MM.1S (cell line): ENCODE results near the gene RPL12.

Experiments used
- DNase-seq: peaks from one replicate; pipeline ENCODE4 v3.0.0-alpha.2; 2015
- H2AFZ ChIP-seq: fragments of 300-600 bp; sonication (generic); 2 replicates; pipeline ENCODE4 v1.6.0; 2016; ENCODE audit warnings: antibody characterized with exemption, low read length
- H3F3A ChIP-seq: fragments of 300-600 bp; sonication (generic); 2 replicates; pipeline ENCODE4 v1.6.1; 2016; ENCODE audit warnings: mild to moderate bottlenecking, antibody characterized with exemption, low read length, moderate library complexity, mixed read lengths; ENCODE audit not compliant: insufficient read depth
- H3K27ac ChIP-seq: fragments of 300-600 bp; sonication (generic); 2 replicates; pipeline ENCODE4 v1.5.1; 2016; ENCODE audit warnings: mild to moderate bottlenecking, low read length
- H3K27me3 ChIP-seq: fragments of 300-600 bp; sonication (generic); replicated peaks from 2 replicates; pipeline ENCODE4 v1.6.0; 2016; ENCODE audit warnings: low read length; ENCODE audit not compliant: insufficient read depth
- H3K36me3 ChIP-seq: fragments of 300-600 bp; sonication (generic); replicated peaks from 2 replicates; pipeline ENCODE4 v1.6.1; 2016; ENCODE audit warnings: mild to moderate bottlenecking, low read length, mixed read lengths; ENCODE audit not compliant: insufficient read depth
- H3K4me1 ChIP-seq: fragments of 300-600 bp; sonication (generic); 2 replicates; pipeline ENCODE4 v1.6.1; 2016; ENCODE audit warnings: low read length, mixed read lengths
- H3K4me2 ChIP-seq: fragments of 300-600 bp; sonication (generic); 2 replicates; pipeline ENCODE4 v1.6.0; 2016; ENCODE audit warnings: low read depth, low read length
- H3K4me3 ChIP-seq: fragments of 300-600 bp; sonication (generic); 2 replicates; pipeline ENCODE4 v1.5.1; 2016; ENCODE audit warnings: low read length, mixed read lengths
- H3K79me2 ChIP-seq: fragments of 300-600 bp; sonication (generic); 2 replicates; pipeline ENCODE4 v1.6.1; 2016; ENCODE audit warnings: mixed run types, low read length, mixed read lengths
- H3K9ac ChIP-seq: fragments of 300-600 bp; sonication (generic); 2 replicates; pipeline ENCODE4 v1.6.1; 2016; ENCODE audit warnings: low read length, mixed read lengths
- H3K9me2 ChIP-seq: fragments of 300-600 bp; sonication (generic); replicated peaks from 2 replicates; pipeline ENCODE4 v1.6.1; 2016; ENCODE audit warnings: mild to moderate bottlenecking, low read length, mixed read lengths; ENCODE audit not compliant: insufficient read depth
- H3K9me3 ChIP-seq: fragments of 300-600 bp; sonication (generic); replicated peaks from 2 replicates; pipeline ENCODE4 v1.6.1; 2016; ENCODE audit warnings: mild to moderate bottlenecking, low read length, mixed read lengths; ENCODE audit not compliant: insufficient read depth
- H4K20me1 ChIP-seq: fragments of 300-600 bp; sonication (generic); 2 replicates; pipeline ENCODE4 v1.6.1; 2016; ENCODE audit warnings: mild to moderate bottlenecking, low read length, moderate library complexity, mixed read lengths; ENCODE audit not compliant: insufficient read depth
- CTCF ChIP-seq: fragments of 300-600 bp; sonication (generic); IDR thresholded peaks from 2 replicates; pipeline ENCODE4 v1.5.1; 2016; ENCODE audit warnings: antibody characterized with exemption, low read length, mixed read lengths
- EZH2 ChIP-seq: fragments of 300-600 bp; sonication (generic); optimal IDR thresholded peaks from 2 replicates; pipeline ENCODE3; 2017; ENCODE audit warnings: low read depth, mild to moderate bottlenecking, antibody characterized with exemption, low read length, mixed read lengths
- EZH2phosphoT487 ChIP-seq: fragments of 300-600 bp; sonication (generic); IDR thresholded peaks from 2 replicates; pipeline ENCODE4 v1.6.1; 2018; ENCODE audit warnings: antibody characterized with exemption, low read length

RPL12 gene

GRCh38 chr9:127423476-127423933, 27.7 kb downstream of the RPL12 start:
- H3K27ac ChIP-seq: peak overlapping the region; percentile 48; the same call in 1 of the 2 replicates
- DNase-seq: no peak
- no peaks in the 10 kb centered on the region for H3K36me3 ChIP-seq
- peak overlapping the region; percentile 85 for H3K9ac ChIP-seq
- peak overlapping the region; percentile 87 for H2AFZ ChIP-seq
- H3K4me1 ChIP-seq: peaks cover 12% of the 10 kb centered on the region
- H3K9me2 ChIP-seq: no peaks in the 10 kb centered on the region
- H3K4me3 ChIP-seq: peak overlapping the region; percentile 96
- peak overlapping the region; percentile 97 for H3K4me2 ChIP-seq
- H4K20me1 ChIP-seq: no peaks in the 10 kb centered on the region
- H3K9me3 ChIP-seq: no peaks in the 10 kb centered on the region
- H3F3A ChIP-seq: 0 out of 2 replicates have a peak, but pooled peaks cover 4% of the 10 kb centered on the region
- TF ChIP-seq EZH2 (no peak), CTCF (no peak), EZH2phosphoT487 (no peak)
- H3K27me3 ChIP-seq: no peaks in the 10 kb centered on the region
- peaks cover 59% of the 10 kb centered on the region for H3K79me2 ChIP-seq

- H3K9me3 ChIP-seq: no peaks in the 10 kb centered on the region
- no peaks in the 10 kb centered on the region for H3K27me3 ChIP-seq
- no peak overlapping the region for H2AFZ ChIP-seq
- peaks cover 52% of the 10 kb centered on the region for H3K79me2 ChIP-seq
- H3K9me2 ChIP-seq: no peaks in the 10 kb centered on the region
- H3F3A ChIP-seq: 0 out of 2 replicates have a peak, but pooled peaks cover 4% of the 10 kb centered on the region
- peak overlapping the region; percentile 97 for H3K4me2 ChIP-seq
- no peak overlapping the region for H3K27ac ChIP-seq
- no peaks in the 10 kb centered on the region for H3K36me3 ChIP-seq
- no peak for DNase-seq
- peaks cover 12% of the 10 kb centered on the region for H3K4me1 ChIP-seq
- no peak for TF ChIP-seq CTCF
- no peak for TF ChIP-seq EZH2phosphoT487
- no peak for TF ChIP-seq EZH2
- no peak overlapping the region; the same call in 1 of the 2 replicates for H3K9ac ChIP-seq
- peak overlapping the region; percentile 96; the same call in 1 of the 2 replicates for H3K4me3 ChIP-seq
- H4K20me1 ChIP-seq: no peaks in the 10 kb centered on the region
Measured at GRCh38 chr9:127422787-127423186, 28.4 kb downstream of the RPL12 start.

DNA sequence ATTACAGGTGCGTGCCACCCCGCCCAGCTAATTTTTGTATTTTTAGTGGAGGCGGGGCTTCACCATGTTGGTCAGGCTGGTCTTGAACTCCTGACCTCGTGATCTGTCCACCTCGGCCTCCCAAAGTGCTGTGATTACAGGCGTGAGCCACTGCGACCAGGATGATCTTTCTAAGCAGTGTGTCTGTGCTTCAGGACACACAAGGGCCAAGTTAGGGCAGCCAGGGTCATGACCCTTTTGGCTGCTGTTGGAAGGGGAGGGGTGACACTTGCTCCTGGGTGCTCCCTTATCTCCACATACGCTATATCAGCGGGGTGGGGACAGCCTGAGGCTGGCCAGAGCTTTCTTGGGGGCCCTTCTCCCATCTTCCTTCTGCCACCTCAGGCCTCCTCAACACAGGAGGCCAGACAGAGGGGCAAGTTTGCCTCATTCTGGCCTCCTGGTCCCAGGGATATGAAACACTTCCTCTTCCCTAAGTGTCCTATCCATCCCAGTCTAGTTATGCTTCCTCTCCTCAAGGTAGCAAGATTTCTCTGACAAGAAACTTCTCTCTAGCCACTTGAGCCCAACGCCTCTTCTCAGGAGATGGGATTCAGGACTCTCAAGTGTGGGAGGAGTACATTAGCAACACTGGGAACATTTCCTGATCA, 28.9 kb downstream of the RPL12 start:
- no peak for DNase-seq
- Histone ChIP-seq H3F3A (0 out of 2 replicates have a peak, but pooled peaks cover 4% of the 10 kb centered on the region), H3K4me2 (no peak overlapping the region), H2AFZ (no peak overlapping the region), H3K79me2 (peaks cover 46% of the 10 kb centered on the region), H3K27ac (no peak overlapping the region), H4K20me1 (no peaks in the 10 kb centered on the region), H3K9me2 (no peaks in the 10 kb centered on the region), H3K9ac (no peak overlapping the region), H3K36me3 (no peaks in the 10 kb centered on the region), H3K9me3 (no peaks in the 10 kb centered on the region), H3K4me3 (no peak overlapping the region), H3K4me1 (peaks cover 12% of the 10 kb centered on the region), H3K27me3 (no peaks in the 10 kb centered on the region)
- TF ChIP-seq EZH2phosphoT487 (no peak), CTCF (no peak), EZH2 (no peak)
